ENCODE measurements around the gene NOVA2. TPM values are rescaled to one million over a fixed set of nuclear protein-coding genes. Genes with fewer than 3 reads are reported as not detected.

The NOVA2 gene
- total RNA-seq, 2 donors from 2014 or later, result 0.08 TPM; not detected in 1

DNA sequence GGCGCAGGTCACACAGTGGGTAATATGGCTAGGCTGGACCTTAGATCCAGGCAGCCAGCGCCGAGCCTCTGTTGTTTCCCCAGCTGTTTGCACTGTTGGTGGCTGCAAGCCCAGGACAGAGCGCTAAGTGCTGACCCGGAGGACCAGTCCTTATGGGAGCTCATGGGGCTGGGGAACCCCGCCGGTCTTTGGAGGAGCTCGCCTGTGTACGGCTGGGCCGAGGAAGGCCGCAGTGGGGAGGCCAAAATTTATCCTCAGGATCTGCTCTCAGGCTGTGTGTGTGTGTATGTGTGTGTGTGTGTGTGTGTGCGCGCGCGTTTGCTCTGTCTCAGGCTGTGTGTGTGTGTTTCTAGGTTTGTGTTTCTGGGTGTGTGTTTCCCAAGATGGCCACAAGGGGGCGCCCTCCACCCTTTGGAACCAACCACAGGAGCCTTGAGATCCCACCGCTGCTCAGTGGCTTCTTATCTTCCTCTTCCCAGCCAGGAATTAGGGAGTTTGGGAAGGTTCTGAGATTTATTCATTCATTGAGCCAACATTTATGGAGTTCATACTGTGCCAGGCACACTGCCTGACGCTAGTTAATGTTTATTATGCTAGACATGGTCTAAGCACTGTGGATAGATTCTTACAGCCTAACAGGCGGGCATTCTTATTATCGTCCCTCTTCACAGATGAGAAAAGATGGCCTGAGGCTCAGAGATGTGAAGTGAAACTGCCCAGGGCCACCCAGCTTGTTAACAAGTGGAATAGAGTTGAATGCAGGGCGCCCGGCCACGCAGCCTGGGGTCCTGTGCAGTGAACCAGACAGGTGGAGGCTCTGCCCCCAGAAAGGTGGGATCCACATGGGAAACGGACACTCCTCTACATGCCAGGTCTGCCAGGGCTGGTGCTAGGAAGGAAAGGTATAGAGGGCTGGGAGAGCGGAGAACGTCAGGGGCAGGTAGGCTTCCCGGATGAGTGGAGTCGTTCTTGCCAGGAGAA is 36.2 kb upstream of the NOVA2 start:
- peak overlapping the region in 1 of 2 donors; percentile 72 for H3K27ac Mint-ChIP-seq
- H3K36me3 Mint-ChIP-seq, result peaks cover 0 to 12% of the 10 kb centered on the region in 2 donors
- no peaks in the 10 kb centered on the region for H3K9me3 Mint-ChIP-seq
- DNase-seq (ENCODE audit: low spot score in 2 of 2) (peak in 1 of 2 donors; percentile 74), ATAC-seq (peak; percentile 71 to 88)

DNA sequence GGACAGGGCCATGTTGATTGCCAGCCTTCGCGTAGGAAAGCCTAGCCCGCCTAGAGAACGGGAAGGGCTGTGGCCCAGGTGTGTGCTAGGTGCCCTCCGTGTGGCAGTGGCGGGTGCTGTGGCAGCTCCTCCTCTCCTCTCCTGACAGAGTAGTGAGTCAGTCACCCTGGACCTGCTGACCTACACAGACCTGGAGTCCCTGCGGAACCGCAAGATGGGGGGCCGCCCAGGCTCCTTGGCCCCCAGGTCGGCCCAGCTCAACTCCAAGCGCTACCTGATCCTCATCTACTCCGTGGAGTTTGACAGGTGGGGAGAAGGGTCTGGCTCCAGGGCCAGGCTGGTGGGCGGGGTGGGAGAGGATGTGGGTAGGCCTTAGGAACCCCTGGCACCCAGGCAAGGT is 32.7 kb upstream of the NOVA2 start:
- no peaks in the 10 kb centered on the region for H3K9me3 Mint-ChIP-seq
- H3K36me3 Mint-ChIP-seq, result peaks cover 0 to 7% of the 10 kb centered on the region in 2 donors
- DNase-seq (ENCODE audit: low spot score in 2 of 2), result no peak
- ATAC-seq, result no peak
- H3K27ac Mint-ChIP-seq, result no peak overlapping the region

- ATAC-seq, result no peak
- H3K36me3 Mint-ChIP-seq, result no peaks in the 10 kb centered on the region
- H3K9me3 Mint-ChIP-seq, result no peaks in the 10 kb centered on the region
- H3K27ac Mint-ChIP-seq, result no peak overlapping the region
- DNase-seq (ENCODE audit: low spot score in 2 of 2), result no peak
Measured at GRCh38 chr19:46002678-46003275, 29.1 kb upstream of the NOVA2 start.

GRCh38 chr19:46000491-46001246 is 27.0 kb upstream of the NOVA2 start:
- ATAC-seq (peak; percentile 84 to 94), DNase-seq (ENCODE audit: low spot score in 2 of 2) (peak in 1 of 2 donors; percentile 54)
- Mint-ChIP-seq H3K9me3 (no peaks in the 10 kb centered on the region), H3K27ac (peak overlapping the region in 1 of 2 donors; percentile 13), H3K36me3 (peaks cover 6 to 9% of the 10 kb centered on the region in 2 donors)

DNA sequence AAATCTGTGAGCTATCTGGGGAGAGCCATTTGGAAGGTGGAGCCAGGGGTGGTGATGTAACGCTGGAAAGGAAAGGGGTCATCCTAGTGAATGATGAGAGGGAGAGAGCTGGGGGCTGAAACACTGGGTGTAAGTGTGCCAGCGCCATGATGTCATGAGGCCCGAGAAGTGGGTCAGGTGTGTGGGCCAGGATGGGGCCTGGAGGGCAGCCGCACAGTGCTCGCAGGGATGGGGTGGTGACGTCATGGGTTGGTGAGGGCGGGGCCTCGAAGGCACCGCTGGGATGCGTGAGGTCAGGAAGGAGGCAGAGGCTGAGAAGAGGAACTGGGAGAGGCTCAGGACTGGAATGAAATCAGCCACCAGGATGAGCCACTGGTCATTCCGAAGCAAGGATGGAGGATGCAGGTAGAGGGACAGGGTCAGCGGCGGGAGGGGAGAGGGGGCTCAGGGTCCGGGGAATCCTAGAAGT is 26.0 kb upstream of the NOVA2 start:
- H3K9me3 Mint-ChIP-seq, result no peaks in the 10 kb centered on the region
- ATAC-seq (no peak), DNase-seq (ENCODE audit: low spot score in 2 of 2) (no peak)
- H3K27ac Mint-ChIP-seq, result no peak overlapping the region
- peaks cover 6 to 9% of the 10 kb centered on the region in 2 donors for H3K36me3 Mint-ChIP-seq

DNA sequence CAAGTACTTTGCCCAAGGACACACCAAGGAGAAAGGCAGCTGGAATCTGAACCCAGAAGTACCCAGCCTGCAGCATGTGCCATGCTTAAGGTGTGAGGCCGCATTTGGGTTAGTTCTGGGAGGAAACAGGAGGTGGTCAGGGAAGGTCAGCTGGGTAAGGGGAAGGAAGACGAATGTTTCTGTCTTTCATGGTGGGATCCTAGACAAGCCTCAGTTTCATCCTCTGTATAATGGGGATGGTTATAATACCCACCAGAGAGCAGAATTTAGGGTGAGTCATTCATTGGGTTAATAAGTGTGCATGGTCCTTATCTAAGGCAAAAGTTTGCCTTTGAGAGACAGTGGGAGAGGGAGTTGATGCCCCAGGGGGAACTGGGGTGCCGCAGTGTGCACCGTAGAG is 25.2 kb upstream of the NOVA2 start:
- no peak for ATAC-seq
- no peak for DNase-seq (ENCODE audit: low spot score in 2 of 2)
- H3K9me3 Mint-ChIP-seq, result no peaks in the 10 kb centered on the region

DNA sequence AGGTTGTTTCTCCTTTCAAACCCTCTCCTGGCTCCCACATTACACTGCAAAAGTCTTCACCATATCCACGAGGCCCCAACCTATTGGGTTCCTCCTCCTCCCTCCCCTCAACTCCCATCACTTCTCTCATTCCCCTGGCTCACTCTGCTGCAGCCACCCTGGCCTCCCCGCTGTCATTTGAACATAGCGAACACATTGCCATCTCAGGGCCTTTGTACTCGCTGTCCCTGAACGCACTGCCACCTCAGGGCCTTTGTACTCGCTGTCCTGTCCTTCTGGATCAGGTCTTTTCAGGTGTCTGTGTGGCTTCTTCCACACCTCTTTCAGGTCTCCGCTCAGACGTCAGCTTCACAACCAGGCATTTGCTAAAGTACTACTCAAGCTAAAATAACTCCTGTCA is 23.3 kb upstream of the NOVA2 start:
- no peak for ATAC-seq
- no peaks in the 10 kb centered on the region for H3K9me3 Mint-ChIP-seq

More for the DNA sequence above, 25.2 kb upstream of the NOVA2 start:
- Mint-ChIP-seq H3K27ac (no peak overlapping the region), H3K36me3 (peaks cover 6 to 9% of the 10 kb centered on the region in 2 donors)

DNA sequence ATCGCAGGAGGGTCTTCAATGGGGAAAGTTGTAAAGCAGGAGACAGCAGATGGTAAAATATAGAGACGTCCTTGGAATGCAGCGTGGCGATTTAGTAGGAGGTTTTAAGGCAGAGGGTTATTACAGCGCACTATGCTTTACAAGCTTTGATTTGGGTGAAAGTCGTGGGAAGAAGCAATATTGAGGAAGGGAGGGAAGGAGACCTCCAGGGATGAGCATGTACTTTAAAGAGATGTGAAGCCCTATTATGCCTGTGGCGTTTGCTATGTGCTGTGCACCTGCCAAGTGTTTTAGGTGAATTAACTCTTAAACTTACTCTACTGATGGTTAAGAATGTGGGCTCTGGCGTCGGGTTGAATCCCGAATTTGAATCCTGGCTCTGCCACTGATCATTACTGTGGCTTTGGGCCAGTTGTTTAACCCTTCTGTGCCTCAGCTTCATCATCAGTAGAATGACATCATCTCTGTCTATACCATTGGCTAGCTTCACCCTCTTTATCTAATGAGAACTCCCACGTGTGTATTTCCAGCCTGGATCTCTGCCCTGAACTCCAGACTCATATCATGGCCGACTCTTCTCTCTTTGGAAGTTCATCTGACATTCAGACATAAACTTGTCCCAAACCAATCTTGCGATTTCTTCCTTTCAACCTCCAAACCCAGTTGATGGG is 22.2 kb upstream of the NOVA2 start:
- ATAC-seq, result no peak
- DNase-seq (ENCODE audit: low spot score in 2 of 2), result no peak
- Mint-ChIP-seq H3K36me3 (peaks cover 6 to 9% of the 10 kb centered on the region in 2 donors), H3K27ac (no peak overlapping the region), H3K9me3 (no peaks in the 10 kb centered on the region)

More for the DNA sequence above, 23.3 kb upstream of the NOVA2 start:
- H3K27ac Mint-ChIP-seq, result no peak overlapping the region
- H3K36me3 Mint-ChIP-seq, result peaks cover 6 to 9% of the 10 kb centered on the region in 2 donors
- no peak for DNase-seq (ENCODE audit: low spot score in 2 of 2)

- Mint-ChIP-seq H3K9me3 (no peaks in the 10 kb centered on the region), H3K27ac (no peak within 1 kb of the TSS), H3K36me3 (peaks cover 6 to 9% of the 10 kb centered on the region in 2 donors)
- peak; percentile 96 for ATAC-seq
- DNase-seq (ENCODE audit: low spot score in 2 of 2), result peak; percentile 95 to 97
Measured at GRCh38 chr19:45994998-45995714, 21.5 kb upstream of the NOVA2 start, which contains the start of gene CCDC61. TSS of gene CCDC61 (plus strand) at chr19:45995467. CDS start at chr19:46003019, 7,552 bp downstream.

- no peak for ATAC-seq
- H3K9me3 Mint-ChIP-seq, result no peaks in the 10 kb centered on the region
- H3K27ac Mint-ChIP-seq, result no peak overlapping the region
- H3K36me3 Mint-ChIP-seq, result peaks cover 6 to 9% of the 10 kb centered on the region in 2 donors
- DNase-seq (ENCODE audit: low spot score in 2 of 2), result no peak
Measured at GRCh38 chr19:45994456-45994997, 20.9 kb upstream of the NOVA2 start.

DNA sequence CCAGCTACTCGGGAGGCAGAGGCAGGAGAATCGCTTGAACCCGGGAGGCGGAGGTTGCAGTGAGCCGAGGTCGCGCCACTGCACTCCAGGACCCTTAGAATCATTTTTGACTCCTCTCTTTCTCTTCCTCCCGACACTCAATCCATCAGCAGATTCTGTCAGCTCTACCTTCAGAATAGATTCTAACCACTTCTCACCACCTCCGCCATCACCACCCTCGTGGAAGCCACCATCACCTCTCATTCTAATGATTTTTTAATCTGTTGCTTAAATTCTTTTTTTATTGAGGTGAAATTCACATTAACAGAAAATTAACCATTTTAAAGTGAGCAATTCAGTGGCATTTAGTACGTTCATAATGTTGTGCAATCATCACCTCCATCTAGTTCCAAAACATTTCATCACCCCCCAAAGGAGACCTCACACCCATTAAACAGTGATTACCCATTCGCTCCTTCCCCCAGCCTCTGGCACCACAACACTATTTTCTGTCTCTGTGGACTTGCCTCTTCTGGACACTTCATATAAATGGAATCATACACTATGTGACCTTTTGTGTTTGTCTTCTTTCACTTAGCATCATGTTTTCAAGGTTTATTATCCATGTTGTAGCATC is 16.6 kb upstream of the NOVA2 start:
- no peaks in the 10 kb centered on the region for H3K9me3 Mint-ChIP-seq
- no peaks in the 10 kb centered on the region for H3K36me3 Mint-ChIP-seq
- no peak overlapping the region for H3K27ac Mint-ChIP-seq
- ATAC-seq (no peak), DNase-seq (ENCODE audit: low spot score in 2 of 2) (no peak)

GRCh38 chr19:45985321-45985720 is 11.7 kb upstream of the NOVA2 start:
- DNase-seq (ENCODE audit: low spot score in 2 of 2) (no peak), ATAC-seq (no peak)
- Mint-ChIP-seq H3K36me3 (no peaks in the 10 kb centered on the region), H3K9me3 (no peaks in the 10 kb centered on the region), H3K27ac (no peak overlapping the region)

GRCh38 chr19:45981350-45981749 is 7.7 kb upstream of the NOVA2 start:
- DNase-seq (ENCODE audit: low spot score in 2 of 2) (no peak), ATAC-seq (no peak)
- Mint-ChIP-seq H3K9me3 (no peaks in the 10 kb centered on the region), H3K27ac (peak overlapping the region in 1 of 2 donors; percentile 52), H3K36me3 (no peaks in the 10 kb centered on the region)

GRCh38 chr19:45978156-45978555 is 4.5 kb upstream of the NOVA2 start:
- Mint-ChIP-seq H3K36me3 (no peaks in the 10 kb centered on the region), H3K9me3 (no peaks in the 10 kb centered on the region), H3K27ac (no peak overlapping the region)
- no peak for ATAC-seq
- DNase-seq (ENCODE audit: low spot score in 2 of 2), result no peak

DNA sequence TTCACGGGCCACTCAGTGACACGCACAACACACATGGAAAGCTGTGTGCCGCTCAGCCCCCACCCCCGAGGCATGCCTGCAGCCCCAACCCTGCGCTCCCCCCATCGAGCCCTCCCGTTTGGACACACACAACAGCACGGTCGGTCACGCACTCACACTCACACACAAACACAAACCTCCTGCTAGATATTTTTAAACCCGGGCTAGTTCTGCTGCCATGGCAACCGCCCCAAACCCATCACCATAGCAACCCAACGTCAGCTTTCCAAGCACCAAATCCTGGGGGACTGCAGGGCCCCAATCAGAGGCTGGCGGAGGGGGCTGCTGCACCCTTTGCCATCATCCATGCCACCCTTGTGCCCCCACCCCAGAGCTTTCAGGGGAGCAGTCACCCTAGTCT is 2.5 kb upstream of the NOVA2 start:
- no peaks in the 10 kb centered on the region for H3K9me3 Mint-ChIP-seq
- ATAC-seq, result no peak
- H3K27ac Mint-ChIP-seq, result no peak overlapping the region
- DNase-seq (ENCODE audit: low spot score in 2 of 2), result no peak
- H3K36me3 Mint-ChIP-seq, result no peaks in the 10 kb centered on the region
